Measurements from ENCODE around the gene SYK. TPM values are rescaled to one million over a fixed set of nuclear protein-coding genes. Genes with fewer than 3 reads are reported as not detected.

The SYK gene
- polyA plus RNA-seq, 3 donors, result 51.1 to 186 (median 177) TPM

DNA sequence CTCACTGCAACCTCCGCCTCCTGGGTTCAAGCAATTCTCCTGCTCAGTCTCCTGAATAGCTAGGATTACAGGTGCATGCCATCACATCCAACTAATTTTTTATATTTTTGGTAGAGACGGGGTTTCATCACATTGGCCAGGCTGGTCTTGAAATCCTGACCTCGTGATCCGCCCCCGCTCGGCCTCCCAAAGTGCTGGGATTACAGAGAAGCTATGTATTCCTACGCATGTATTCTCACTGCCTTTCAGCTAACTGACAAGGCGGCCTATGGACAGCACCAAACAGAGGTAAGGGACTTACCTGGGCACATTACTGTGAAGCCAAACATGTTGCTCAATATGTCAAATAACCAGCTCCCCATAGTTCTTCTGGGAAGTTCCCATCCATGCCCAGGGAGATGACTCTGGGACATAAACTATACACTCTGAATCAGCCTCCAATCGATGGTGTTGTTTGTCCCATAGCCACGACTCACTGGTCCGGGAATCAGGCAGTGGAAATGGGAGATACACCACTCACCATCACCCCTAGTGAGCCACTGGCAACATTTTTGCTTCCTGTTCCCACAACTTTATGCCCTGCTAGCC lies 114.6 kb downstream of the SYK start:
- 94% methylated on average over 6 of the region's 11 CpGs for WGBS (ENCODE audit: insufficient coverage)
- Histone ChIP-seq H3K9me3 (replicated peaks in 1 of 2; ENCODE audit: control insufficient read depth in 1 of 2, insufficient read depth in 1 of 2, low read length in 2 of 2) (no peaks in the 10 kb centered on the region), H3K27ac (ENCODE audit: low read depth in 1 of 2, low read length in 2 of 2) (no peak overlapping the region), H3K4me3 (replicated peaks in 1 of 3; ENCODE audit: low read depth in 2 of 3, low read length in 3 of 3) (no peak overlapping the region), H3K79me2 (ENCODE audit: insufficient read depth, low read length) (no peaks in the 10 kb centered on the region), H3K9ac (ENCODE audit: insufficient read depth, low read length, poor library complexity, severe bottlenecking) (no peak overlapping the region), H3K4me1 (ENCODE audit: control insufficient read depth in 1 of 2, insufficient read depth in 2 of 2, low read length in 2 of 2) (peaks cover 0 to 3% of the 10 kb centered on the region in 2 donors), H3K4me2 (replicated peaks; ENCODE audit: extremely low read depth, low read length, poor library complexity, severe bottlenecking) (no peak overlapping the region), H3K36me3 (replicated peaks in 1 of 2; ENCODE audit: control insufficient read depth in 1 of 2, insufficient read depth in 2 of 2, low read length in 2 of 2) (no peaks in the 10 kb centered on the region), H4K20me1 (ENCODE audit: insufficient read depth, low read length) (no peaks in the 10 kb centered on the region), H2AFZ (ENCODE audit: insufficient read depth, low read depth, low read length, poor library complexity, severe bottlenecking) (no peak overlapping the region), H3K27me3 (ENCODE audit: control insufficient read depth in 2 of 2, insufficient read depth in 2 of 2, low read length in 2 of 2) (no peaks in the 10 kb centered on the region)
- DNase-seq, result no peak
- Mint-ChIP-seq H3K27me3 (ENCODE audit: low read depth in 3 of 3) (no peaks in the 10 kb centered on the region), H3K4me3 (no peak overlapping the region), H3K36me3 (no peaks in the 10 kb centered on the region), H3K9me3 (no peaks in the 10 kb centered on the region), H3K4me1 (peaks cover 5% of the 10 kb centered on the region), H3K27ac (no peak overlapping the region)
- intact Hi-C loops (cut with micrococcal nuclease), result loop anchor here (5.0 to 10.0 kb wide), 2 partner anchors 766 to 769 kb away; no protein-coding TSS in a partner anchor
- TF ChIP-seq CTCF (IDR thresholded peaks at IDR 0.05), result no peak

GRCh38 chr9:90919883-90920282 lies 118.3 kb downstream of the SYK start:
- no peak overlapping the region for H3K4me2 ChIP-seq (replicated peaks; ENCODE audit: extremely low read depth, low read length, poor library complexity, severe bottlenecking)
- Mint-ChIP-seq H3K27ac (no peak overlapping the region), H3K4me1 (peaks cover 13% of the 10 kb centered on the region), H3K4me3 (no peak overlapping the region), H3K9me3 (peaks cover 0 to 2% (median 0%) of the 10 kb centered on the region in 7 donors), H3K36me3 (no peaks in the 10 kb centered on the region), H3K27me3 (ENCODE audit: low read depth in 3 of 3) (peaks cover 0 to 4% (median 2%) of the 10 kb centered on the region in 3 donors)
- no peak for TF ChIP-seq CTCF (IDR thresholded peaks at IDR 0.05)
- no peak overlapping the region for H3K27ac ChIP-seq (ENCODE audit: low read depth in 1 of 2, low read length in 2 of 2)
- no peak for DNase-seq
- H3K4me3 ChIP-seq (replicated peaks in 1 of 3; ENCODE audit: low read depth in 2 of 3, low read length in 3 of 3), result no peak overlapping the region
- WGBS (ENCODE audit: insufficient coverage), result 96% methylated on average over 8 of the region's 10 CpGs
- no peaks in the 10 kb centered on the region for H3K79me2 ChIP-seq (ENCODE audit: insufficient read depth, low read length)
- H3K27me3 ChIP-seq (ENCODE audit: control insufficient read depth in 2 of 2, insufficient read depth in 2 of 2, low read length in 2 of 2), result no peaks in the 10 kb centered on the region
- no peaks in the 10 kb centered on the region for H4K20me1 ChIP-seq (ENCODE audit: insufficient read depth, low read length)
- H3K4me1 ChIP-seq (ENCODE audit: control insufficient read depth in 1 of 2, insufficient read depth in 2 of 2, low read length in 2 of 2), result no peaks in the 10 kb centered on the region
- H2AFZ ChIP-seq (ENCODE audit: insufficient read depth, low read depth, low read length, poor library complexity, severe bottlenecking), result no peak overlapping the region
- H3K9ac ChIP-seq (ENCODE audit: insufficient read depth, low read length, poor library complexity, severe bottlenecking), result no peak overlapping the region
- no peaks in the 10 kb centered on the region for H3K36me3 ChIP-seq (replicated peaks in 1 of 2; ENCODE audit: control insufficient read depth in 1 of 2, insufficient read depth in 2 of 2, low read length in 2 of 2)
- intact Hi-C loops (cut with micrococcal nuclease), result loop anchor here (5.0 to 10.0 kb wide), 2 partner anchors 762 to 765 kb away; no protein-coding TSS in a partner anchor
- no peaks in the 10 kb centered on the region for H3K9me3 ChIP-seq (replicated peaks in 1 of 2; ENCODE audit: control insufficient read depth in 1 of 2, insufficient read depth in 1 of 2, low read length in 2 of 2)

Measured in CD14-positive monocyte (primary cell).